ENCODE data around the gene PCDHGC3. TPM values are rescaled to one million over a fixed set of nuclear protein-coding genes. Genes with fewer than 3 reads are reported as not detected.

The PCDHGC3 gene
- total and polyA plus RNA-seq, 7 donors, result 7.3 to 25.2 (median 10.4) TPM

- peaks cover 38% of the 10 kb centered on the region for H3K4me1 ChIP-seq
- ATAC-seq (no peak), DNase-seq (no peak)
- H3K27me3 ChIP-seq (ENCODE audit: insufficient read depth in 3 of 3, low read length in 2 of 3), result peaks cover 0 to 11% (median 0%) of the 10 kb centered on the region in 3 donors
- 35 to 52% (median 46%) methylated on average over 13 of the region's 13 CpGs for WGBS, 3 donors
- H3K27ac ChIP-seq, result no peak overlapping the region
- no peak for TF ChIP-seq CTCF (IDR thresholded peaks at IDR 0.05)
- peak overlapping the region; percentile 77 for H3K4me3 ChIP-seq
- intact Hi-C loops (cut with DNase I), result loop anchor here (5.0 kb wide), 2 partner anchors 34 to 46 kb away; partner anchors contain the start of gene PCDHGA12 (in 1 of the 2)
- no peaks in the 10 kb centered on the region for H3K9me3 ChIP-seq
- H3K36me3 ChIP-seq (ENCODE audit: insufficient read depth in 1 of 2, low read depth in 1 of 2), result no peaks in the 10 kb centered on the region
These were observed 2.0 kb downstream of the PCDHGC3 start for GRCh38 chr5:141477815-141478214.

- H3K4me1 ChIP-seq, result peaks cover 38% of the 10 kb centered on the region
- H3K4me3 ChIP-seq, result peak overlapping the region; percentile 77
- WGBS, 3 donors, result 25 to 28% (median 28%) methylated on average over 20 of the region's 20 CpGs
- H3K27ac ChIP-seq, result no peak overlapping the region
- H3K9me3 ChIP-seq, result no peaks in the 10 kb centered on the region
- no peaks in the 10 kb centered on the region for H3K36me3 ChIP-seq (ENCODE audit: insufficient read depth in 1 of 2, low read depth in 1 of 2)
- H3K27me3 ChIP-seq (ENCODE audit: insufficient read depth in 3 of 3, low read length in 2 of 3), result peaks cover 0 to 11% (median 0%) of the 10 kb centered on the region in 3 donors
- intact Hi-C loops (cut with DNase I), result loop anchor here (5.0 kb wide), 2 partner anchors 34 to 46 kb away; partner anchors contain the start of gene PCDHGA12 (in 1 of the 2)
- TF ChIP-seq CTCF (IDR thresholded peaks at IDR 0.05), result no peak
- peak in 1 of 2 donors; percentile 58 for DNase-seq
- ATAC-seq, result no peak
These were observed 2.7 kb downstream of the PCDHGC3 start for GRCh38 chr5:141478321-141478945.

GRCh38 chr5:141479776-141480175, 4.0 kb downstream of the PCDHGC3 start:
- intact Hi-C loops (cut with DNase I), result loop anchor here (5.0 kb wide), 2 partner anchors 33 to 47 kb away; partner anchors contain the start of gene PCDHGA12 (in 1 of the 2)
- Histone ChIP-seq H3K27ac (no peak overlapping the region), H3K9me3 (no peaks in the 10 kb centered on the region), H3K4me3 (peak overlapping the region; percentile 77), H3K27me3 (ENCODE audit: insufficient read depth in 3 of 3, low read length in 2 of 3) (peaks cover 0 to 18% (median 3%) of the 10 kb centered on the region in 3 donors), H3K4me1 (peaks cover 47% of the 10 kb centered on the region), H3K36me3 (ENCODE audit: insufficient read depth in 1 of 2, low read depth in 1 of 2) (no peaks in the 10 kb centered on the region)
- TF ChIP-seq CTCF (IDR thresholded peaks at IDR 0.05), result no peak
- DNase-seq (no peak), ATAC-seq (no peak)

- no peak overlapping the region for H3K27ac ChIP-seq
These were observed 8.1 kb downstream of the PCDHGC3 start for GRCh38 chr5:141483902-141484301.

More at GRCh38 chr5:141483902-141484301, 8.1 kb downstream of the PCDHGC3 start:
- intact Hi-C loops (cut with DNase I), result no loop called here
- peaks cover 0 to 18% (median 3%) of the 10 kb centered on the region in 3 donors for H3K27me3 ChIP-seq (ENCODE audit: insufficient read depth in 3 of 3, low read length in 2 of 3)
- H3K4me1 ChIP-seq, result peaks cover 25% of the 10 kb centered on the region
- no peak for DNase-seq
- TF ChIP-seq CTCF (IDR thresholded peaks at IDR 0.05), result no peak
- no peak for ATAC-seq
- H3K4me3 ChIP-seq, result peak overlapping the region; percentile 57
- no peaks in the 10 kb centered on the region for H3K36me3 ChIP-seq (ENCODE audit: insufficient read depth in 1 of 2, low read depth in 1 of 2)
- no peaks in the 10 kb centered on the region for H3K9me3 ChIP-seq
- WGBS, 3 donors, result 43 to 52% (median 46%) methylated on average over 3 of the region's 3 CpGs

All from psoas muscle (tissue), 8 donors.